Smooth muscle cell of the brain vasculature (primary cell): ENCODE data around the gene ZBED2.
"Not testable (repeated sequence)": the region's sequence is repeated elsewhere in the genome, so short reads cannot be mapped to it uniquely, and the experiment has no call there.

Experiments
- DNase-seq: peaks from one replicate; pipeline ENCODE4 v3.0.0-alpha.2; 2012; ENCODE audit warnings: low read depth, low spot score

Gene ZBED2, protein sequence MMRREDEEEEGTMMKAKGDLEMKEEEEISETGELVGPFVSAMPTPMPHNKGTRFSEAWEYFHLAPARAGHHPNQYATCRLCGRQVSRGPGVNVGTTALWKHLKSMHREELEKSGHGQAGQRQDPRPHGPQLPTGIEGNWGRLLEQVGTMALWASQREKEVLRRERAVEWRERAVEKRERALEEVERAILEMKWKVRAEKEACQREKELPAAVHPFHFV

DNA sequence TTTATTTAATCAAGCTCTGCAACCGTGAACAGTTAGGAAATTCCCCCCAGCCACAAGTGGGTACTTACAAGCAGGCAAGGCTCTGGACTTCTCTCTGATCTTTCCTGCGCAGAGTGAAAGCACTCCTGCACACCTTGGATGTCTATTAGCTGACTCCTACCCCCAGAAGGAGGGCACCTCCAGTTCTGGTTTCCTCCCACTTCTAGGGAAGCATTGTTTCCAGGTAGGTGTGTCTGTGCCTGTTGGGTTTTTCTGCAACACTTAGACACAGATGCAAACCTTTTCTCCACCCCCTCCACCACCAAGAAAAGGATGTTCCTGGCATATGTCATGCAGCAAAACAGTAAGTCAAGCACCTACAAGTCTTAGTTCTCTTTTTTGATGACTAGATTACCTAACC is at the start of gene ZBED2:
TSS of gene ZBED2 (minus strand) at position 115 of the 400 bp plus-strand sequence. CDS start 1,145 bp downstream, outside the sequence.
- no peak for DNase-seq

DNA sequence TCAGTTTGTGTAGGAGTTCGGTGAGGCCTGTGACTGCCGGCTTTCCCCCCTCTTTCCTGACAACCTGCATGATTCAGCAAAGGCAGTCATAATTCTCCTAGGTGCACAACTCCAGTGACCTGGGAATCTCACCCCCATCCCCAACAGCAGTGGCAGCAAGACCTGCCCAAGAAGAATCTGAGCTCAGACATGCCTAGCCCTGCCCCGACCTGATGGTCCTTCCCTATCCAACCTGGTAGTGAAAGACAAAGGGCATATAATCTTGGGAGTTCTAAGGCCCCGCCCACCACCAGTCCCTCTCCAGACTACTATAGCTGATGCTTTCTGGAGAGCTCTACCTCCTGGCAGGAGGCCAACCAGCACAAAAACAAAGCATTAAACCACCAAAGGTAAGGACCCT is 44.2 kb upstream of the ZBED2 start:
- DNase-seq = no peak

DNA sequence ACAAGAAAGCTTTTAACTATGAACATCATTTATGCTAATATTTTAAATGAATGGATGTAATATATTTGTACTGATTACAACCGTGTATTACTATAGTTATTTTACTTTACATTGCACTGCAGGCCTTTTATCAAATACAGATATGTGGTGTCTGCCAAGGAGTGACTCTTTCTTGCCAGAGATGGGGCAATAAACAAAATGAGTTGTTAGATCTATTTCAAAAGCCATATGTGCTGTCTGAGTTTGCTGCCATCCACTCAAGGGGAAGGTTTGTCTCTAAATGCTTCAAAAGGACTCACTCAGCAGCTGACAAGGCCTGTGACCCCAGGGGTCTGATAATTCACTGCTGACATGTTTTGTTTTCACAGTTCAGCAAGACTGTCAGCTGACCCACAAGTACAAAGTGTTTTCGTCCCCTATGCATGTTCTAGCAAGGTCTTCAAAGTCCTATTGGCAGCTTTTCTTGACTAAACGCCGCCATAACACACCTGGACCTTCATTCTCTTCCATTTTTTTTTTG is 41.3 kb upstream of the ZBED2 start:
- no peak for DNase-seq

DNA sequence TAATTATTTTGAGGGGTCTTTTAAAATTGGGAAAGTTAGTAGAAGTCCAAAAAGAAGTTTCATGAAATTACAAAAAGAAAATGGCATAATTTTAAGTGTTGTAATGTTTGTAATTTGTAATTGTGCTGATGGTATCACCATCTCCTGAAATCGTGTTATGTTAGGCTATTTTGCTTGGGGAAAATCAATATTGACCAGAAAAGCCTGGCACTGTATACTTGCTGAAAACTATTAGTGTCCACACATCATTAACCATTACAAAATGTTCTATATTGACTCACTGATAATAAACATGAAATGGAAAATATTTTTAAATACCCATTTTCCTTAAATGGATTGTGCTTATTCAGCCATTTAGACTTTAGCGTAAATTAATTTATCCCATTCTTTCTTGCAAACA is 40.3 kb upstream of the ZBED2 start:
- DNase-seq = no peak

DNA sequence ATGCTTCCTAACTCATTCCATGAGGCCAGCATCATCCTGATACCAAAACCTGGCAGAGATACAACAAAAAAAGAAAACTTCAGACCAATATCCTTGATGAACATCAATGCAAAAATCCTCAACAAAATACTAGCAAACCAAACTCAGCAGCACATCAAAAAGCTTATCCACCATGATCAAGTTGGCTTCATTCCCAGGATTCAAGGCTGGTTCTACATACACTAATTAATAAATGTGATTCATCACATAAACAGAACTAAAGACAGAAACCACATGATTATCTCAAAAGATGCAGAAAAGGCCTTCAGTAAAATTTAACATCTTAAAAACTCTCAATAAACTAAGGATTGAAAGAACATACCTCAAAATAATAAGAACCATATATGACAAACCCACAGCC is 35.5 kb upstream of the ZBED2 start:
- DNase-seq = not testable (repeated sequence)

DNA sequence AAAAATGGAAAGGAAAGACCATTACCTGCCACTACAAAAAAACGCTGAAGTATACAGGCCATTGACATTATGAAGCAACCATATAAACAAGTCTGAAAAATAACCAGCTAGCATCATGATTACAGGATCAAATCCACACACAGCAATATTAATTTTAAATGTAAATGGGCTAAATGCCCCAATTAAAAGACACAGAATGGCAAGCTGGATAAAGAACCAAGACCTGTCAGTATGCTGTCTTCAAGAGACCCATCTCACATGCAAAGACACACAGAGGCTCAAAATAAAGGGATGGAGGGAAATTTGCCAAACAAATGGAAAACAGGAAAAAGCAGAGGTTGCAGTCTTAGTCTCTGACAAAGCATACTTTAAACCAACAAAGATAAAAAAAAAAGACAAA is 33.9 kb upstream of the ZBED2 start:
- not testable (repeated sequence) for DNase-seq

DNA sequence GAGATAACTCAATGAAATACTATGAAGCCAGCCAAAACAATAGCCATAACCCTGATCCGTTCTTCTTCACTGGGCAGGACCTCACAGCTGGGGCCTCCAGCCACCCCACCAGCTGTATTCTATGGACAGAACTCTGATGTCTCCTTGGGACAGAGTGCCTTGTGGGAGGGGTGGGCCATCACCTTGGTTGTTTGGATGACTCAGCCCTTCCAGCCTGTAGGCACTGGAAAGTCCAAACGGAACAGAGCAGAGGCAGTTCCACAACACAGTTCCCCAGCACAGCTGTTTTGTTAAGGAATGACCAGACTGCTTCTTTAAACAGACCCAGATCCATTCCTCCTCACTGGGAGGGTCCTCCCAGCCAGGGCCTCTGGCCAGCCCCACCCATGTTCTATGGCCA is 31.9 kb upstream of the ZBED2 start:
- DNase-seq = no peak

DNA sequence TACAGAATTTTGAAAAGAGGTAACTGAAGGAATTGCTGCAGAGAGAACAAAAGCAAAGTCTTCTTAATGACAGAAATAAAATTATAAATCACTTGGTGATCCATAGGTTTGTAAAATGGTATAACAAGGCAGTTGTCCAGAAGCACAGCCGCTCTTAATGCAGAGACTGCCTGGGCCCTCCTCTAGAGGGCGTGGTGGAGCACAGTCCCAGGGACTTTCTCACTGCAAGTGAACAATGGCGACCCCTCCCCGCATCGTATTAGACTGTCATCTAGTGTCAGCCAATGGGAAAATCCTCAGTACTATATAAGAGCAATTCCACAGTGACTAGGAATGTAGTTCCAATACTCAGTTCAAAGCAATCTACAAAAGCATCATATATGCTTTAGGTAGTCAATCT is 26.4 kb upstream of the ZBED2 start:
- DNase-seq = no peak

DNA sequence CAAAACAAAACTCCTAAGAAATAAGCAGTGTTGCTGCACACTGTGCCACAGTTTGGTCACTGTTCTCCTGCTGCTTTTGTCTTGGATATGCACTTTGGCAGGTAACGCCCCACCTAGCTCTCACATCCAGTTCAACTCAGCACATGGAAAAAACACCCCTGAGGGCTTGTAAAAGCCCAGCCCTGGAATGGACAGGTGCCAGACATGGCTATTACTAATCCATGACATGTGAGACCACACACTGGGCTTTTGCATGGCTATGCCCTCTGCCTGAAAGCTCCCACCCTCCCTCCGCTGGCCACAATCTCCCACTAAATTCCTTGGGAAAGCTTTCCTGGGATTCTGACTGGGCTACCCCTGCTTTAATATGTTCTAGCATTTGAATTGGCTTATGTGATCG is 24.7 kb upstream of the ZBED2 start:
- DNase-seq = no peak

DNA sequence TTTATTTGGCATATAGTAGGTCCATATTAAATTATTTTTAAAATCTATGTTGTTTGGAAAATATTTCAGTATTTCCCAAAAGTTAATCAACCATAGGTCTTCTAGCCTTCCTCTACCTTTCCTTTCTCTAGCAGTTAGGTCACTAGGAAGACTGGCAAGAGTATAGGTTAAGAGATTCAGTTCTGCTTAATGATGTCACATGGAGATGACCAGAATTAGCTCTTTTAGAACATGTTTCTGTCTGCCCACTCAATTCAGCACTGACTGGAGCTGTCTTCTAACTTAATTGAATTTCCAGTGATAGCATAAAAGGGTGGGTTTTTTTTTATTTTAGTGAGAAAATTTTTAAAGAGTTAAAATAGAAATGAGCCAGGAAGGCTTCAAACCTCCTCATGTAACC is 23.8 kb upstream of the ZBED2 start:
- DNase-seq = no peak

DNA sequence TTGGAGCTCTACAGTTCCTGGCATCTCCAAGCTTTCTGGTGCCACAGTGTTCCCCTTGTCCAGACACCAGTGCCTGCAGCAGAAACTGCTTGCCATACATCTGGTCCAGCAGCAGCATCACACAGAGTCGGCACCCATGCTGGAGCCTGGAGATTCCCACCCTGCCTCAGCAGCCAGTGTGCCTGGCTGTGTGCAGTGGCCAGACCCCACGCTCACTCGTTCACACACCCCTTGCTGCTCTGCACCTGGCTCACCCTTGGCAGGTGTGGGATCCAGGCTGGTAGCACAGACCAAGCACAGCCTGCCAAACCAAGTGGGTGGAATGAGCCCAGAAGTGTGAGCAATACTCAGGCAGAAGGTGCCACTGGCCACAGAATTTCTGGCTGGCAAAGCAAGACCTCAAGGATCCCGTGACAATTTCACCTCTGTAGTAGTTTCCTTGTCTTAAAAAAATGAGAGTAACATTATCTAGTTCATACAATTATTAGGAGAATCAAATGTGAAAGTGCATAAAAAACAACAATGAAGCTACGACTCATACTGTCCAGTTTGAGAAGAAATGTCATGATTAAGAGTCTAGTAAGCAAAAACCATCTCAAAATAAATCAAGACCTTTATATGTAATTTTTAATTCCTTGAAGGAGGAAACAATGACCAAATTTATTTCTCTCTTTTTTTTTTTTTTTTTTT is 22.9 kb upstream of the ZBED2 start:
- no peak for DNase-seq

DNA sequence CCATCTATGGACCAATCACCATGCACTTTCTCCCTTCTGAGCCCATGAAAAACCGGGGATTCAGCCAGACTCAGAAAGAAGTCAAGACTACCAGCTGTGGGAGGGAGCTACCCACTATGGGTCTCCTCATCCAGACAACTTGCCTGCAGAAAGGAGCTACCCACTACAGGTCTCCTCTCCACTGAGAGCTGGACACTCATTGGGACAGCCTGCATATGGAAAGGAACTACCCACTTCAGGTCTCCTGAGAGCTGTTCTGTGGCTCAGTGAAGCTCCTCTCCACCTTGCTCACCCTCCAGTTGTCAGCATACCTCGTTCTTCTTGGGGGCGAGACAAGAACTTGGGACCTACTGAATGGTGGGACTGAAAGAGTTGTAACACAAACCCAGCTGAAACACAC is 22.3 kb upstream of the ZBED2 start:
- DNase-seq = no peak

DNA sequence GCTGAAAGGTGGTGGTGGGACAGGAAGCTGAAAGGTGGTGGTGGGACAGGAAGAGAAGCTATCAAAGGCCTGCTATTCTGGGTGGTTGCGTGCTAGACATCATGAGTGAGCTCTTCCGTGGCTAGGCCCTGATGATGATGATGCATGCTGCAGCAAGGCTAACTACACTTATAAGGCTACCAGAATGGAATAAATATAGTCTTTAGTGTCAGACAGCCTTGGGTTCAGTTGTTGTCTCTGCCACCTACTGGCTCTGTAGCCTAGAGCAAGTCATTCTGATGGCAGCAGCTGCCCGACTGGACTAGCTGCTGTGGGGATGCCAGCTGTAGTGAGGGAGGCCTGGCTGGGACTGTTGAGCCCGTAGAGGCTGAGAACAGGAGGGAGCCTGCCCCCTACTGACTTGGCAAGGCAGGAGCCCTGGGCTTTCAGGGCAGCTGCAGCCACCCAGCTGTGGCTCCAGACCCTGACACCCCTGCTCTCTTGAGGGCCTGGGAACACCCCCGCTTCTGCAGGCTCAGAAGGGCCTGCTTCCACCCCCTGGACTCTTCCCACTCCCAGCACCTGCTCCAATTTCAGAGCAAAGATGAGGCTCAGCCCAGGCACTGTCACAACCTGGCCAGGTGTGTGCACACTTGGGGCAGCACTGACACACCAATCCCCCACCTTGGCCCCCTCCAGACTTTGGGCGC is 21.4 kb upstream of the ZBED2 start:
- no peak for DNase-seq

DNA sequence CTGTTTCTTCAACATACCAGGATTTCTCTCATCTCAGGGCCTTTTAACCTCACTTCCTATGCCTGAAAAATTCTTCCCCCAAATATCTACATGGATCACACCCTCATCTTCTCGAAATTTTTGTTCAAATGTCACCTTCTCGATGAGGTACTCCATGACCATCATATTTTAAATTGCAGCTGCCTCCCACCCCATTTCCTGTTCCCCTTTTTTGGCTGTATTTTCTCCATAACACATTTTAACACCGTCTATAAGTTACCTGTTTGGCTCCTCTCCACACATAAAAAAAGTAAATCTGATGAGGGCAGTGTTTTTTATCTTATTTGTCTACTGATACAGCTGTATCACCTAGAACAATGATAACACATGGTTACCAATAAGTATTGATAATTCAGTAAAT is 20.7 kb upstream of the ZBED2 start:
- no peak for DNase-seq

DNA sequence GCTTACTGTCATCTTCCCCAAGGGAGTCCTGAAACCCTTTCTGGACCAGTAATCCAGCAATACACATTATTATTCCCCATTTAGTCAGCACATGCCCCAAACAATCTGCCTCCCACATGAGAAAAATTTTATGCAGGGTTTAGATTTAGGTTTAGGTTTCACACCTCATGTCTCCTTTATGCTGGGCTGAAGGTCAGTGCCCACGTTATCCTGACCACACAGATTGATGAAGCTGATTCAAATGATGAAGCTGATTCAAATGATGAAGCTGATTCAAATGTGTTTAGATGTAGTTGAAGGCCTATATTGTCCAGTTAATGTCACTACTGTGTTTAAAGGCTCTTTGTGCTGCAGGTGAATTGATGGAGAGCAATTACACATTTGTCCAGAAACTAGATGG is 18.1 kb upstream of the ZBED2 start:
- DNase-seq = no peak

DNA sequence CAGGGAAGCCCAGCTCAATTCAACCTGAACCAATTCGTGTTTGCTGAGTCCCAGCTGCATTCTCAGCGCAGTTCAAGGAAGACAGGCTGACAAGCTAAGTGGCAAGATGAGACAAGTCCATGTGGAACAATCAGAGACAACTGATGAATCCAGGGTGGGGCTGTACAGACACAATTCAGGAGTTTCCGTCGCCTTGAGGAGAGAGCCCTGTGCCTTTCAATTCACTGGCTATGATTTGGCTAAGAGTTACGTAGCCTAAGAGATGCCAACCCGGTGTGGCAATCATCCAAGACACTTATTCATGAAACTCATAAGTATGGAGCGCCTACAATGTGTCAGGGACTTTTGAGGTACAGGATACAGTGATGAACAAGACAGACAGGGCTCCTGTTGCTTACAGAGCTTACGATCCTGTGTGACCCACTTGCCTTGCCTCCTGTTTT is 15.5 kb upstream of the ZBED2 start:
- DNase-seq = no peak

DNA sequence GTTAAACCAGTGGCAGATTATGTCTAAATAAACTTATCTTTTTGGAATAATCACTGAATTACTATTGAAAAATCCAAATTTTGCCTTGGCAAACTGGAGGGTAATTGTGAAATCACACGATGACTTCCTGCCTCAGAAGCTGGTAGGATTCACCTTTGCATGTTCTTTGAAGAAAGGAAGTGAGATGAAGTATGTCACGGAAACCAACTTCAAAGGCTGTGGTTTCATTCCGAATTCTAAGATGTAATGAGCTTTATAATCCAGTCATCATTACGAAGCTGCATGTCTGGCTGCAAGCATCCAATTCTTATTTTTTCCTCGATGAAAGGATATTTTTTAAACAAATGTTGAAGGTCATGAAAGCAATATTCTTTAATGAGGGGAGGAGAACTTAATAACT is 15.0 kb upstream of the ZBED2 start:
- no peak for DNase-seq

DNA sequence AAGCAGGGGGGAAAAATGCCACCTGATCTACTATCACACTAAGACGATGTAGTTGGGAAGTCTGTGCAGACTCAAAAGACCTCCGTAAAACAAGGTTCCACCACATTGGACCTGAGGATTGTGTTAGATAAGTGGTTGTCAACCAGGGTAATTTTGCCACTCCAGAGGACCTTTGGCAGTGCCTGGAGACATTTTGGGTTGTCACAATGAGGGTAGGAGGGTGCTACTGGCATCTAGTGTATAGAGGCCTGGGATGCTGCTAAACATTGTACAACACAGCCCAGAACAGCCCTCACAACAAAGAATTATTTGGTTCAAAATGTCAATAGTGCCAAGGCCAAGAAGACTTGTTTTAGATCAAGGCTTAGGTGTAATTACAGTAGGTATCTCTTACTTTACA is 14.6 kb upstream of the ZBED2 start:
- no peak for DNase-seq

DNA sequence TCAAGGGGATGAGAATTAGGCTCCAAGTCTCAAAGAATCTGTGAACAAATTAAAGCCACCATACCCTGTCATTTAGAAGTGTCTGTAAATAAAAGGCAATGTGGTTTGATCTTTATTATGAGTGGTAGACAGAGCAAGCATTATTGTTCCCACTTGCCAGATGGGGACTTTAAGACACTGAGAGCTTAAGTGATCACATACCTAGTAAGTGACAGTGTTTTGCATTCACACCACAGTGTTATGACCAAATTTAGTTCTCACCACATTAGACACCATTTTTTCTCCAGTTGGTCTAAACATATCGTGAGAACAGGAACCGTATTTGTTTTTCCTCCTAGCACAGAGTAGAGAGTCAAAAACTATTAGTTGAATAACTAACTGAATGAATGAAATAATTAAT is 13.2 kb upstream of the ZBED2 start:
- DNase-seq = no peak

DNA sequence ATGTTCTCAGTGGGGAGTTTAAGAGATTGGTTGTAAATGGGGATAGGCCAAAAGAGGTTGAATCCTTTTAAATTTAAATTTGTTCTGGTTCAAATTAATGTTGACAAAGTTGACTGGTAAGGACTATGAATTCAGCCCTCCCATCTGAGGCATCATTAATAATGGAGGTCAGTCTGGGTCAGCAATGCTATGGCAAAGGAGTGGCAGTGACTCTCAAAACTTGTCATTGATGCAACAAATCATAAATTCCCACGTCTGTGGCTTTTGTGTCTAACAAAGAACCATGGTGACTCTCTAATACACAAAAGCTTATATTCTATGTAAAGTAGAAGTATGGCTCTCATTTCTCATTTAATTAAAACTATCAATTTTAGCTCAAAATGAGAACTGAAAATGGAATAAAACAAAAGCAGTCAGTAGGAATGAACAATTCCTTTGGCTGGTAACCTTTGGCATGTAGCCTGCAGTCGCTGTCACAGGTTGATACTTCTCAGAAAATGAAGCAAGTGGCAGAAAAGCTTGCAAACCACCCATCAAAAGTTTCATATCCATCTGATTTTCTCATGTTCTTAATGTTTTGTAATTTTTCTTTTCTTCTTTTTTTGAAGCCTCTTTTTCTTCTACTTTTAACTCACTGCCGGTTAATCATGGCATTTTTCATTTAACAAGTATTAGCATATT is 12.2 kb upstream of the ZBED2 start:
- DNase-seq = no peak

DNA sequence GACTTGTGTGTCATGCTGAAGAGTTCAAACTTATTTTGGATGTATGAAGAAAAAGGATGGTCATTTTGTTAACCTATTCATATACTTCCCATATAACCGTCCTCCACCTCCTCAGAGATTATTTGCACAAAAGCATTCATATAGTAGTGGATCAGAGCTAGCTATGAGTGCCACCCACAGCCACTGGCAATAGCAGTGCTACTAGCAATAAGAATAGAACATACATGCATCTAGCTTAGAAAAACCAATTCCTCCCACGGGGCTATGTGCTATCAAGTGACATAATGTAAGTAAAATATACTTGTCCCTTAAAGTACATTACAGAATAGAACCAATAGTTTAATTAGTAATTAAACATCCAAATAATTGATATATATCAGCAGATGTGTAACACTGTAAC is 10.3 kb upstream of the ZBED2 start:
- DNase-seq = no peak

DNA sequence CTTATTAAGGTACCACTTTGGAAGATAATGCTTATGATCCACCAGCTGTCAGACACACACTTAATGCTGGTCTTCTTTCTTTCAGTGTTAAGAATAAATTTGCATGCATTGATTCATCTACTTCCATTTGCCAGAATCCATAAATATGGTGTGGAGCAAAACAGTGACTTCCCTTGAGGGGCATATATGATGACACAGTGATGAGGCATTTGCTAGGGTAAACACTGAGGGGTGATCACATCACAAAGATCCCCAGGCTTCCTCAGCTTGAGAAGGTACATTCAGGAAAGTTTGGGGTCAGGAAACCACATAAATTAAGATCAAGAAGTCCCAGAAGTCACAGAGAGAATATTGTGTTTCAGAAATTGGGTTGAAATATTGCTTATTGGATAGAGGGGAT is 9.9 kb upstream of the ZBED2 start:
- no peak for DNase-seq
